Effector CD8-positive, alpha-beta T cell (primary cell): ENCODE data around the gene FAM200A.
"Not testable (repeated sequence)": the region's sequence is repeated elsewhere in the genome, so short reads cannot be mapped to it uniquely, and the experiment has no call there.

Source experiments
- DNase-seq: peaks from one replicate; lab custom pipeline; 2025; lab: John Stamatoyannopoulos, UW

The FAM200A gene

GRCh38 chr7:99504281-99504602, 47.7 kb downstream of the FAM200A start:
- DNase-seq, result no peak

GRCh38 chr7:99501236-99501635, 50.7 kb downstream of the FAM200A start:
- DNase-seq, result not testable (repeated sequence)

- no peak for DNase-seq
These were observed 51.3 kb downstream of the FAM200A start for GRCh38 chr7:99500637-99501009.

GRCh38 chr7:99499721-99500636, 51.9 kb downstream of the FAM200A start, which contains the start of gene ZNF394:
TSS of gene ZNF394 (minus strand) at chr7:99500281. CDS start at chr7:99500093, 188 bp downstream.
- DNase-seq, result peak; percentile 80

- DNase-seq, result no peak
These were observed 52.6 kb downstream of the FAM200A start for GRCh38 chr7:99499371-99499720.

GRCh38 chr7:99498546-99498944, 53.4 kb downstream of the FAM200A start:
- DNase-seq, result no peak

GRCh38 chr7:99497766-99498545, 54.0 kb downstream of the FAM200A start:
- no peak for DNase-seq
